Stimulated activated CD4-positive, alpha-beta T cell treated with anti-CD3 and anti-CD28 coated beads, Interleukin-1b, Interleukin-23, amount 100 ng/mL, for 24 hours (primary cell): ENCODE data around the gene EFNA1.

Source experiments
- DNase-seq, 4 experiments: peaks; one replicate each; pipeline ENCODE4 v3.0.0-alpha.2; 2020; ENCODE audit warnings: low read depth in 4 of 4, low spot score in 1 of 4

EFNA1 gene

GRCh38 chr1:155127105-155127966, at the start of gene EFNA1:
TSS of gene EFNA1 (plus strand) at chr1:155127876. CDS start at chr1:155127978, 102 bp downstream.
- peak in 1 of 4 experiments; percentile 34 for DNase-seq

GRCh38 chr1:155078469-155079209, 49.0 kb upstream of the EFNA1 start, which contains the start of gene EFNA3:
TSS of gene EFNA3 (plus strand) at chr1:155078837. CDS start at chr1:155078942, 105 bp downstream.
- peak in 2 of 4 experiments; percentile 50 to 62 for DNase-seq

DNA sequence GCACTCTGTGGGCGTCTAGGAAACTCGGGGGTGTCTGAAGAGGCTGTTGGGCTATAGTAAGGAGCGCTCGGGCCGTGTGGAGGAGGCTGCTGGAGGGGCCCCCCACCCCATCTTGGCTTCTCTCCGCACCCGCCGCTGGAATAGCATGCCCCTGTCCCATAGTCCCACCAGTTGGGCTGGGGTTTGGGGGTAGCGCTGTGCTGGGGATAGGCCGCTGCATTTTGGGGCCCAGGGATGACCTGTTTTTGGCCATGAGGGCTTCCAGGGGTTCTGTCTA, 48.5 kb upstream of the EFNA1 start:
- no peak for DNase-seq

DNA sequence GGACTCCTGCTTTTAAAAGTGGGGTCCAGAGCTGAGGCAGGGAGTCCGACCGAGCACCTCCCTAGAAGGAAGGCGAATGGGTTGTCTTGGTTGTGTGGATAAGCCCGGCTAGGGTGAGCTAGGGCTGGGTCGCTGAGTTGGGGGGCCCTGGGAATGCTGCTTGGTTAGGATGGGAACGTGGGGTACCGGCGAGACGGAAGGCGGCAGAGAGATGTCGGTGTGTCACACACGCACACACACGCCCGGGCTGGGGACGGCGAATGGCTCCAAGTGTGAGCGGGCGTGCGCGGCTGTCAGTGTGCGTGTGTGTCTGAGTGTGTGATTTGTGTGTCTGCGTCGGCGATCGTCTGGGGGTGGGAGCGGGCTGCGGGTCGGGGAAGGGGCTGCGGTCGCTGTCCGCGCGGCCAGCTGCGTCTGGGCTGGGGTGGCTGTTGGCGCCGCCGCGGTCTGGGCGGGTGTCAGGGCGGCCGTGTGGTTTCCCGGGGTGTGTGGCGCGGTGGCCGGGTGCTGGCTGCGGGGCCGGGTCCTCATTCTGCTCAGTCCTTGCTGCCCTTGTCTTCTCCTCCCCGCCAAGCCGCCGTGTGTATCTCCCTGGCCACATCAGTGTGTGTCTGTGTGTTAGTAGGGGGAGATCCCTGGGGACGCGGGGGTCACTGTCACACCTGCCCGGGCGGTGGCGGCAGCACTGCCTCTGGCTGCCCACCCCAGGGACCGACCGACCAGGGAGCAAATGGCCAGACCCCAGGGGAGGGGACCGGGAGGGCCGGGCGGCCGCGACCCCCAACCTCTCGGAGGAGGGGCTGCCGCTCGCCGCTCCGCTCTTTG, 48.0 kb upstream of the EFNA1 start:
- no peak for DNase-seq

DNA sequence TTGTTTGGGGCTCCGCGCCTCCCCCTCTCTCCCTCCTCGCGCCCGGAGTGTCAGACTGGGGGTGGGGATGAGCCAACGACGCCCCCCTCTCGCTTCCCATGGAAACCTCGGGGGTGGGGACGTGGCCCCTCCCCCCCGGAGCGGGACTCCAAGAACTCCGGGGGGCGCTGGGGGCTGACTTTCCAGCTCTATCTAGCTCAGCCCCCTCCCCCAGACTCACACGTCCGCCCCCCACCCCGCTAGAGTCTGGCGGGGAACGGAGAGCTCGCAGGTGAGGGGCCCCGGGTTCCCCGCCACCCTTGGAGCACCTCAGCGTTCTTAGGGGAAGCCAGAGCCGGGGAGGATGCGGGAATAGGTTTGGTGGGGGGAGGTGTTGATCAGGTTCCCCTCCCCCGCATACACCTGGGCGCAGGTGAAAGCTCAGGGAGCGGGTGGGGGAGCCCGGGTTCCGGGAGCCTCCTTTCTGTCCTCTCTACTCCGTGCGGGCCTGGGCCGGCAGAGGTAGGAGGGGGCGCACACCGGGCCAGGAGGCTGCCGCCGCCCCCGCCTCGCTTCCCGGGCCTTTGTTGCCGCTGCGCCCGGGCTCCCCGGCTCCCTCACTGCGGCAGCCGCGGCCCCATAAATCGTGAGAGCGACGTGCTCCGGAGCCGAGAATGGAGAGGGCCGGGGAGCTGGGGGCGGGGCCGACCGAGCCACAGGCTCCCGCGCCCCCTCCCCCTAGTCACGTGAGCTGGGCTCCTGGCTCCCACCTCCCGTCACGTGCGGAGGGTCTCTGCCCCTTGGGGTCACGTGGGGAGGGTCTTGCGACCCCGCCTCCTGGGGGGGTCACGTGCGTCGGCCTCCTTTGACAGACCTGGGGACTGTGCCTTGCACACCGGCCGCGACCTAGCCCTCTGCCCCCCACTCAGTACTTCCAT, 47.1 kb upstream of the EFNA1 start:
- no peak for DNase-seq

DNA sequence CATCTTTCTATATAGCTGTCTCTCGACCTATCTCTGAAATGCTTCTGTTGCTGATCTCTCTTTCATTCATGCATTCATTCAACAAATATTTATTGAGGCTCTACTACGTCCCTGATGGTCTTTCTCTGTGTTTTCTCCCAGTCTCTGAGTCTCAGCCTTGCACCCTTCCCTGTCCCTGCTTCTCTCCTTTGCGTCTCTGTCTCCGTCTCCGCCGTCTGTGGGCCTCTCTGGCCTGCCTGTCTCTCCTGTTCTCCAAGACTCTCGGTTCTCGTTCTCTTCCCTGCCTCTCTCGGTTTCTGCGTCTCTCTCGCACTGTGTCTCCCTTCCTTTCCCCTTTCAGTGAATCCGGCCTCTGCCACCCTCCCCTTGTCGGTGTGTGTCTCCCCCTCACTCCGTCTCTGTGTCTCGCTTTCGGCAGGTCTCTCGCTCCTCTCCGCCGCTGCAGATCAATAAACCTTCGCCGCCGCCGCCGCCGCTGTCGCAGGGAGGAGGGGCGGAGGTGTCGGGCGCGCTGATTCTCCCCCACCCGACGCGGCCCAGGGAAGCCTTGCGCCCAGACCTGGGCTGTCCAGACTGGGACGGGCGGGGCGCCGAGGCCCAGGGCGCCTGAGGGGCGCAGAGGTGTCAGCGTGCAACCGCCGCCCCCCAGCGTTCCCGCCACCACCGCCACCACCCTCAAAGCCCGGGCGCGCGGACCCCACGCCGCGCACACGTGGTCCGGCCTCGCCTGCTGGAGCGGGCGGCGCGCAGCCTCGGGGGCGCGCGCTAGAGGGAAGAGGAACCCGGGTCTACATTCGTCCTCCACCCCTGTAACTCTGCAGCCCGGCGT, 46.0 kb upstream of the EFNA1 start:
- DNase-seq: no peak

- DNase-seq: no peak
Observed at GRCh38 chr1:155082301-155083051, 45.2 kb upstream of the EFNA1 start.

DNA sequence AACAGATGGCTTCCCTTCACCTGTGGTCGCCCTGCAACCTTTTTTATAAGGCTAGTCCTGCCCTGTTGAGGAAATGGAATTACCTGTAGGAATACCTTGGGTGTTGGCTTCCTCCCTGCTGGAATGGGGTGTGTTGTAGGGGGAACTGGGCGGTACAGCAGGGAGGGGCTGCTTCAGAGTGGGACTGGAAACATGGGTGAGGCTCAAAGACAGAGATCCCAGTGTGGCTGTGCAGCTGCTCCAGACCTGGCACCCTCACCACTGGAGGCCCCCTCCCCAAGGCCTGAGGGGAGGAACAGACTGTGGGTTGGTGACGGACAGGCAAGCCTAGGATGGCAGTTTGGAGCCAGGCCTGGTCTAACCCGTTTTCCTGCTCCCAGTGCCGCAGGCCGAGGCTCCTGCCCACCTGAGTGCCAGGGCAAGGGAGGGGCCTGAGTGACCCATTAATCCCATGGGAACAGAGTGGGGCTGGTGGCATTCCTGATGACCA, 44.6 kb upstream of the EFNA1 start:
- DNase-seq: no peak

- DNase-seq: no peak
Observed at GRCh38 chr1:155083865-155084721, 43.6 kb upstream of the EFNA1 start.

DNA sequence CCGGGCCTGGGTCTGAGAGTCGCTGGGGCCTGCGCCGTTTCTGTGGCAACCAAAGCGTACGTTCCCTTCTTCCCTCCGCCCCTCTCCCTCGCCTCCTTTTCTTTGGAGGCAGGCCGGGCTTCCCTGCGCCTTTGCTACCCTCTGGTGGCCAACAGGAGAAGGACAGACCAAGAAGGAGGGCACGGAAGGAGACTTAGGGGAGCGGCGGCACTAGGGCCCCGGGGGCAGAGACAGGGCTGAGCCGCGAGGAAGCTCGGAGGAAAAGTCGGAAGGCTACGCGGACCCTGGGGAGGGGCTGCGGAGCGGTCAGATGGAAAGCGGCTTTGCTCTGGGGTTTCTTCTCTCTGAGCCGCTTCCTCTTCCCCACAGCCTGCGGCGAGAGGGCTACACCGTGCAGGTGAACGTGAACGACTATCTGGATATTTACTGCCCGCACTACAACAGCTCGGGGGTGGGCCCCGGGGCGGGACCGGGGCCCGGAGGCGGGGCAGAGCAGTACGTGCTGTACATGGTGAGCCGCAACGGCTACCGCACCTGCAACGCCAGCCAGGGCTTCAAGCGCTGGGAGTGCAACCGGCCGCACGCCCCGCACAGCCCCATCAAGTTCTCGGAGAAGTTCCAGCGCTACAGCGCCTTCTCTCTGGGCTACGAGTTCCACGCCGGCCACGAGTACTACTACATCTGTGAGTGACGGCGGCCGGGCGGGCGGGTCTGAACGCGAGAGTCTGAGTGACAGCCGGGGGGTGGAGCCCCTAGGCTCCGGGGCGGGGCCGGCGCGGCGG, 42.8 kb upstream of the EFNA1 start:
- DNase-seq: peak; percentile 82 to 90 (median 84)

GRCh38 chr1:155085504-155086127, 42.1 kb upstream of the EFNA1 start:
- peak in 3 of 4 experiments; percentile 55 to 69 (median 69) for DNase-seq

GRCh38 chr1:155086128-155086741, 41.4 kb upstream of the EFNA1 start:
- peak in 3 of 4 experiments; percentile 60 to 72 (median 68) for DNase-seq

DNA sequence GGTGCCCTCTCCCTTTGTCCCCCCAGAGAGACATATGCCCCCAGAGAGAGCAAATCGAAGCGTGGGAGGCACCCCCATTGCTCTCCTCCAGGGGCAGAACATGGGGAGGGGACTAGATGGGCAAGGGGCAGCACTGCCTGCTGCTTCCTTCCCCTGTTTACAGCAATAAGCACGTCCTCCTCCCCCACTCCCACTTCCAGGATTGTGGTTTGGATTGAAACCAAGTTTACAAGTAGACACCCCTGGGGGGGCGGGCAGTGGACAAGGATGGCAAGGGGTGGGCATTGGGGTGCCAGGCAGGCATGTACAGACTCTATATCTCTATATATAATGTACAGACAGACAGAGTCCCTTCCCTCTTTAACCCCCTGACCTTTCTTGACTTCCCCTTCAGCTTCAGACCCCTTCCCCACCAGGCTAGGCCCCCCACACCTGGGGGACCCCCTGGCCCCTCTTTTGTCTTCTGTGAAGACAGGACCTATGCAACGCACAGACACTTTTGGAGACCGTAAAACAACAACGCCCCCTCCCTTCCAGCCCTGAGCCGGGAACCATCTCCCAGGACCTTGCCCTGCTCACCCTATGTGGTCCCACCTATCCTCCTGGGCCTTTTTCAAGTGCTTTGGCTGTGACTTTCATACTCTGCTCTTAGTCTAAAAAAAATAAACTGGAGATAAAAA, 40.7 kb upstream of the EFNA1 start:
- DNase-seq: no peak

GRCh38 chr1:155091071-155092051, 36.3 kb upstream of the EFNA1 start:
- DNase-seq: peak; percentile 70 to 80 (median 73)
